ENCODE results near the gene NUDT4.
A peak's percentile ranks its signal among the peaks of the same experiment; 100 is the strongest.
"Not testable (repeated sequence)": the region's sequence is repeated elsewhere in the genome, so short reads cannot be mapped to it uniquely, and the experiment has no call there.

The NUDT4 gene

DNA sequence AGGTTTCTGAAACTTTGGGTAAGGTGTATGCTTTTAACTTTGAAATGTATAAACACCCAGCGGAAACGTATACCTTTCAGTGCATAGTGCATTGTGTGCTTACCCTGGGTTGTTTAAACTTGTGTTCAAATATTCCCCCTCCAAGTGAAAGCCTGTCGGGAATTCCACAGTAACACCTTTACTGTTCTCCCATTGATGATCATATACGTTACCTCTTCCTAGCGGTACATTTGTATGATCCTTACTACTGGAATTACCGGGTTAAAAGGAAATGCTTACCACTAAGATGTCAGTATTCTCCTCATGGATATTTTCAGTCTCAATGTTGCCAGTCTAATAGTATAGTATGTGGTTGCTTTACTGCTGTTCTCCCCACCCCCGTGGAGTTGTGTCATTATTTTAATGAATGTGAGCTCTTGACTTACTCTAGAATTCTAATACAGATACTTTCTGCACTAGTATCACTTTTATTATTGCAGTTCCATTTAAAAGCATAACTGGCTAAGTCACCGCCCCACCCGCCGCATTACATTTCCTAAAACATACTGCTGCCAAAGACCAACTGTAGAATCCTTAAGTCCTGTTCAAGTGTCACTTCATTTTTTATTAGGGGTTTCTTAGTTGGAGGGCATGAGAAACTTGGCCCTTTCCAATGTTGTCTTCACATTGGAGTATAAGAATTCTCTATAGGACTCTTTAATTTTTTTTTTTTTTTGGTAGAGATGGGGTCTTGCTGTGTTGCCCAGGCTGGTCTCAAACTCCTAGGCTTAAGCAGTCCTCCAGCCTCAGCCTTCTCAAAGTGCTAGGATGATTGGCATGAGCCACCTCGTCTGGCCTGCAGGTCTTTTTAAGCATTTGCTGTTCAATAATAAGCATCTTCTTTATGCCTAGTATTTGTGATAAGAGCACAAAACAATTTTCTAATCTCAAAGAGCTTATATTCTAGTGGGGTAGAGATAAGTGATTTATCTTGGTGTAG is 24.9 kb downstream of the NUDT4 start:
- DNase-seq, result no peak

DNA sequence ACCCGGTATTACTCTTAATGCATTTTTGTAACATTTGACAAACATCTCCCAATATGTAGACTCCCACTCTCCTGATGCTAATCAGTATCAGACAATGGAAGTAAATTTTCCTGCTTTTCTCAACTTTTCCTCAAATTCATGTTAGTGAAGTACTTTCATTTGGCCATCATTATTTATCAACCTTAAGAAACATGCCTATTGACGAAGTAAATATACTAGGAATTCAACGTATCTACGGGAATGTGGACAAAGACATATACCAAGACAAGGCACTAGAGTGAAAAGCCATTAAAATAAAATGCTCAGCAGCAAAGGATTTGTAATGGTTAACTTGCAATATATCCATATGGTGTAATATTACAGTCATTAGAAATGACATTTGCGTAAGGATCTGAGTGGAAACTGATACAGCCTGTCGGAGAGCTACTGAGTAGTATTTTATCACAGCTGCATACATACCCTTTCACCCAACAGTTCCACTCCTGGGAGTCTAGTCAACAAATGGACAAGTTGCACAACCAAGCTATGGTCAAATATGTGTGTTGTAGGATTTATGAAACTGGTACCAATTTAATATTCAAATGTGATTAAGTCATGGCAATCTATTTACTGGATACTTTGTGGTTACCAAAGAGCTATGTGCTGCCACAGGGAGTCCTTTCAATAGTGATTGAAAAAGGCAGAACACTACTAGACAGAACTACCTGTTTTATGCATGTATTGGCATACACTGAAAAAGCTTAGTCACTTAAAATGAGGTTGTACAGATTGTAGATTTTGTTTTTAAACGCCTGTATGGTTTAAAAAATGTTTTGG is 26.5 kb downstream of the NUDT4 start:
- no peak for DNase-seq

DNA sequence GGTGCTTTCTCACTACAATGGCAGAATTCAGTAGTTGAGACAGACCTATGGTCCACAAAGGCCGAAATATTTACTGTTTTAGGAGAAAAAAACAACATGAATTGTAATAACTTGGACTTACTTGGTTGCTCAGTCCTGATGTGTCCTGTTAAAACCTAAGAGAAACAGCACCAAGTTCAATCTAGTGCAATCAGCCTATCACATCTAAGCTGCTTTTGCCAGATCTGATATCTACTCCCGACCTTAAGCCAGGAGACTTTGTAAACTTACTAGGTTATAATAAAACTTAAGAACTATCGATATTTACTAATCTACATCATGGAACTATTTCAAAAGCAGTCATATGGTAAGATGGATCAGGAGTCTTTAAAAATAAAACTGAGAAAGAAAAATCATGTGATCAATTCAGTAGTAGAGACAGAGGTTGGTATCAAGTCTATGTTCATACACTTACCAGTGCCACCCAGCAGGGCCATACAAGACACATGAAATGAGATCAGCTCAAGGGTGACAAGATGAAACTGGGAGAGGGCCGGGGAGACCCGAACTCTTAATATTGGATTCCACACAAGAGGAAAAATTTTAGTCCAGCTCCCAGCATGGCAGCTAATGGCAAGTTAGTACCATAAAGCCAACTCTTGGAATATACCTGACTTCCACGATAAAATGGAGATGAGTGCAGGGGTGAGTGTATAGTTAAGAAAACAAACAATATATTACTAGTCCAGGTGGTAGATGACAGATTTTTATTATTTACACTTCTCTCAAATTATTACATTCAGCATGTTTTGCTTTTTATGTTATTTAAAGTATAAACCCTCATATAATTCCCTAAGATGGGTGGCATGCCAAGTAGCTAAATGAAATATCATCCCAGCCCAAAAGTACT is 27.5 kb downstream of the NUDT4 start:
- DNase-seq, result no peak

DNA sequence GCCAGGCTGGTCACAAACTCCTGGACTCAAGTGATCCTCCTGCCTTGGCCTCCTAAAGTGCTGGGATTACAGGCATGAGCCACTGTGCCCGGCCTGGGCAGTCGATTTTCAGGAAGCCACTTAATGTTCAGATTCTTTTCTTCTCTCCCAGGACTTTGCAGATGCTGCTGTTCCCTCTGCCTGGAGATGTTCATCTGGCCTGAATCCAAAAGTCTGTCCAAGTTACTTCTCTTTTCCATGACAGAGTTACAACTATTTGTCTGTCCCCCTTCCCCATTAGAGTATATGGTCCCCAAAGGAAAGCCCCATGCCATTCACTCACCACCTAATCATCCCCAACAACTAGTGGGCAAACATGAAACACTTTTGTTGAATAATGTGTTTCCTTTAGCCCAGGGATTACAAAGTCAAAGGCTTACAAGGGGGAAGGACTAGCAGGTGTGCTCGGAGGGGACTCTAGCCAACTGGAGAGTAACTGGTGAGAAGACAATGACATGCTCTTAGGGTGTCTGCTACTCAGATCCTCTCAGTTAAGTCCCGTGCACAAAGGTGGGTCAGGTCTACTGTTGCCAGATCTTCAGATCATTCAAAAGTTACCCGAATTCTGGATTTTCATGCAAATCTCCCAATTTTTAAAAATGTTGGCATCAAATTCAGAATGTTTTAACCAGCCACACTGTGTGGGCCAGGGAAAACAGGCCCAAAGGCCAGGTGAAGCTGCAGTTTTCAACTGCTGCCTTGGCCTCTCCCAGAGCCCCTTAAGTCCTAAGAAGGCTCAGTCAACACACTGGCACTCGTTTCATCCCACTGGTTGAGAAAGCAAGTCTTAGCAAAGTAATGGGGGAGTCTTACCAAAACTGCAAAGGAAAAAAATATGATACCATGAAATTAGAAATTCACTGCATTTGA is 29.6 kb downstream of the NUDT4 start:
- DNase-seq, result no peak

DNA sequence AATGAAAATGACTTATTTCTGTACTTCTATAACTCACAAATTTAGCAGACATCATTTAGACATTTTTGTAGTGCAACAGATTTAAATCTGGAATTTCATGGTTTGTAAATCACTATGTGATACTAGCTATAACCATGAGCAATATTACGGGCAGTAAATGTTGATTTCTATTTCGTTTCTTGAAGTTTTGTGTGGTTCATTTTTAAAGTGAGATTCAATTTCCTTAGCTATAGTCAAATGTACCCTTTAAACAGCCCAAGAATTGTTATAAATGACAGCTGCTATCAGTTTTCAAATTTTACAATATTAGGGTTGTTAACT is 30.2 kb downstream of the NUDT4 start:
- DNase-seq, result no peak

DNA sequence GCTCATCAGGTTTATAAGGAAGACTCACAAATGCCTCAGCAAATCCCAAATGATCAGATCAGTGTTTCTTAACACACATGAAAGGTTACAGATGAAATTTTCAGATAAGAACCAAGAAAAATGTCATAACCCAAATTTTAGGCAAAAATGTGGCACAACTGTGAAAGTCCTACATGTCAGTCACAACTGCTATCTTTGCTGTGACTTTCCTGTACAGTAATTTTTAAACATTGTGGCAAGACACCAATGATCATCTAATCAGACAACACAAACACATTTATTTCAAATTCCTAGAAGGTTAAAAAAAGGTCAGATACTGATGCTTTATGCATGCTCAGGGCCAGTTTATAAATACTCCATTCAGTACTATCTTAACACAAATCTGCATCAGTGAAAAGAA is 31.1 kb downstream of the NUDT4 start:
- DNase-seq, result no peak

DNA sequence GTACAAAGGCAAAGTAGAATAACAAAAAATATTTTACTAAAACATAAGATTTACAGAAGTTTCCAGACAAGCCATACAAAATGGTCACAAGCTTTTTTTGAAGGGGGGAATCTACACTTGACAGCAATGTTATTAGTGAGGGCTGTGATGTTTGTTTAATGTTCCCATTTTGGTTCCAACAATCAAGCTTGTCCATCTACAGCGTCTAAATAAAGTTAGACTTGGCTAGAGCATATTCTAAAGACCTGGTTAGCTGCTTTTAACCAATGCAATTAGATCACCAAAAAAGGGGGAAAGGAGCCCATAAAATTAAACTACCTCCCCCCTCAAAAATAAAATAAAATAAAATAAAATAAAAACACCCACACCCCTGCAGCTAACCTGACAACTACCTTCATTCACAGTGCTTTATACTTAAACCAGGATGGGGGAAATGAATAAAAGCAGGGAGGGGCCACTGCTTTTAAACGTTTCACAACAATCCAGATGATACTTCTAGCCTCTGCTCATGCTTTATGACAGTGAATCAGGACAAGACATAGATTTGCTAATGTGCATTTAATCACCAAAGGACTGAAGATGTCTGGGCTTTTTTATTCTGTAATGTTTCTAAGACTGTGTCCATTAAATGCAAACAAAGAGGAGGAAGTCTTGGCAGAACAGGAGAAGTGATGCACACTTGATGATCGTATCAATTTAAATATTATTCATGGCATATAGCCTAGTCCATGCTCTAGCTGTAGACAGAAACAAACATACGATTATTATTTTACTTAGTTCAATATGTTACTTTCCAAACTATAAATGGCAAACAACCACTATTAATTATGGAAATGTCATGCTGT is 31.8 kb downstream of the NUDT4 start:
- not testable (repeated sequence) for DNase-seq

DNA sequence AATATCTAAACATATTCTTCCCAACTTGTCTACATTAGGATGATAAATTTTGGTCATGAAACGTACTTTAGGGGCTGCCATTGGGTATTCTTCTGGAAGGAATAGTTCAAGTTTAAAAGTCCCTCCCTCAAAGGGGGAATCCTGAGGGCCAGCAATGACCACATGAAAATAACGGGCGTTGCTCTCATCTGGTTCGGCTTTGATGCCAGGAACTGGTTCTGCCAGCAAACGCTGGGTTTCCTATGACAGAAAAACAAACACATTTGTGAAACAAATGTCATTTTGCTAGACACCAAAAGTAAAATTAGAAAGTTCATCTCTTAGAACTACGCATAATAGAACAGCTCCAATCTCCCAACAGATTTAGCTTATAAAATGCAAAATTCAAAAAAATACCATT is 33.3 kb downstream of the NUDT4 start:
- not testable (repeated sequence) for DNase-seq

DNA sequence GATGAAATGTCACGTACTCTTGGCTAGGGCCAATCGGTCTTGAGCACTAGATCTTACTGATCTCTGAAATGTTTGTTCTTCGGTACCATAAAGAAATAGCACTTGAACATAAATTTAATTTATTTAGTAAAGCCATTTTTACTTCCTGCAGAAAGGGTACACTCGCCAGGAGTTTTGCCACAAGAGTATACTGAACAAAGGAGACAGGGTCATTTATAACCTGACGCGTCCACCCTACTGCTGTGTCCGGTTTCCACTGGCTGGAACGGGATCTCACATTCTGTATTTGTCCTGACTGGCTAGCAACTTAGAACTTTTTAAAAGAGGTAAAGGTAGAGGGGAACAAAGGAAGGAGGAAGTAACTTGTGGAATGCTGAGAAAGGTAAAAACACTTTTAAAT is 34.7 kb downstream of the NUDT4 start:
- DNase-seq, result not testable (repeated sequence)

DNA sequence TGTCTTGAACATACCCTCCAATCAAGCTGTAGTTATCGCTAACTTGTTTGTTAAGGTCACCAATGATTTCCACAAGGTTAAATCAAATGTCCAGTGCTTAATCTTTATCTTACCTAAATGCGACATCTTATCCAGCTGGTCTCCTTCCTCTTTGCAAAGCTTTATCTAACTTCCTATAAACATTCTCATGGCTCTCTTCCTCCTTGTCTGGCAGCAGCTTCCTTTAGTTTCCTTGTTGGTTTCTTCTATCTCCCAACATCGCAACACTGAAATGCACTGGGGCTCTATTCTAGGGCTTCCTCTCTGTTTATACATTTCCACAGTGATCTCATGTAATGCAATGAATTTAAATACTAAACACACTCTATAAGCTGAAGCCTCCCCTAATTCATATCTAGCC is 35.3 kb downstream of the NUDT4 start:
- DNase-seq, result no peak

DNA sequence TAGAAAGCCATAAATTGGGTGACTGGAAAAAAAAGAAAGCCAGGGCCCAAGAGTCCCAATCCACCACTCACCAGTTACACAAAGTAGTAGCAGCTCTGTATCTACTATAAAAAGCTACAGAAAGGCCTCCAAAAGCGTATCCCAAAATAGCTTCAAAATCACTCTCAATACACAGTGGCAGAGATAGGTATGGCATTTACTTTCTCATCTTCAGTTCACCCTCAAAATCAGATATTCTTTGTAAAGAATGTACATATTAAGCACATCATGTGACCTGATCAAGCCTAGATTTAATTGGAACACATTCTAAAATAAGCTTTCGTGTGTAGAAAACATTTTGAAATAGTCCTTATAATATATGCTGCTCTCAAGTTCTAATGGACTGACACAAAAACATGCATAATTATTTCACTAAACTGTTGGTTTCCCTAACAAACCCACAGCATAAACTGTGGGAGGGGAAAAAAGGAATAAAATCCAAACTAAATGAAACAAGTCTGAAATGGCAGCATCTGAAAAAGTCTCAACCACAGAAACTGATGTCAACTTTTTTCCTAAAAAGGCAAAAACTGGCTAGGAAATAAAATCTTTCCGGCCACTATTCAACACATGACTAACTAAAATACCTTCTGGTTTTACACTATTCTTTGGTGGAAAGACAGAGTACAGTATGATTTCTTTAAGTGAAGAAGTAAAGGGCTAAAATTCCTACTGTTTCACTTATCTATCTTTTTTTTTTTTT is 38.2 kb downstream of the NUDT4 start:
- DNase-seq, result no peak

DNA sequence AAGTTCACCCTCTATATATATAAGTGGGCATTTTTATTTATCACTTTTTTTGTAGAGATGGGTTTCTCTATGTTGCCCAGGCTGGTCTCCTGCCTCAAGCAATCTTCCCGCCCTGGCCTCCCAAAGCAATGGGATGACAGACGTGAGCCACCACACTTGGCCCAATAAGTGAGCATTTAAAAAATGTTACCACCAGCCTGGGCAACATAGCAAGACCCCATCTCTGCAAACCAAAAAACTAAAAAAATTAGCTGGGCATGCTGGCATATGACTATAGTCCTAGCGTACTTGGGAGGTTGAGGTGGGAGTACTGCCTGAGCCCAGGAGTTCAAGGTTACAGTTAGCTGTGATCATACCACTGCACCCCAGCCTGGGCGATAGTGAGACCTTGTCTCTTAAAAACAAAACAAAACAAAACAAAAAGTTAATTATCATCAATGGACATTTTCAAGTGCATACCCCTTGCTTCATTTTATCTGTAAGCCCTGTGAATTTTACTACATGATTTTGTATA is 40.3 kb downstream of the NUDT4 start:
- DNase-seq, result no peak

DNA sequence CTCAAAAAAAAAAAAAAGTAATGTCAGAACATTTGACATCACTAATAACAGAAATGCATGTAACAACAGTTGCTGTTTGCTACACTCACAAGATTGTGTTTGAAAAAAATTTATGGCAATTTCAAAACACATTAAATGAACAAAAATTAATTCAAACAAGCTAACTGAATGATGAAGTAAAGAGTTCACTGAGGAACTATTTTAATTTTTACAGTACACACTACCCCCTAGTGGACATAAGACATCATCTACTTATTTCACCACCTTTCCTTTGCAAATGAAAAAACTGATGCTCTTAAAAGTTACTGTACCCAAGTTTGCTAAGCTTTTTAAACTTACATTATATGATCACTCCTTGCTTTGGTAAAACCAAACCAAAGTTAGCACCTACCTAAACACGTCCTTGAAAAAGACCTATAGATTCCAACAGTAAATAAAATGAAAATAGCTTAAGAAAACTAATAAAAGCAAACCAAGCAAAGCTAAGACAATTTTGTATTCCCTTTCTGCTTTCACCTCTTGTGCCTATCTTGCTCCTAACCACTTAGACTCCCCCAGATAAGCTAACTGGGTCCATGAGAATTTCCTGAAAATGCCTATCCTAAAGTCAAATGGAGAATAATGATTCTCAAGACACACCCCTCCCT is 41.8 kb downstream of the NUDT4 start:
- peak; percentile 35 for DNase-seq

DNA sequence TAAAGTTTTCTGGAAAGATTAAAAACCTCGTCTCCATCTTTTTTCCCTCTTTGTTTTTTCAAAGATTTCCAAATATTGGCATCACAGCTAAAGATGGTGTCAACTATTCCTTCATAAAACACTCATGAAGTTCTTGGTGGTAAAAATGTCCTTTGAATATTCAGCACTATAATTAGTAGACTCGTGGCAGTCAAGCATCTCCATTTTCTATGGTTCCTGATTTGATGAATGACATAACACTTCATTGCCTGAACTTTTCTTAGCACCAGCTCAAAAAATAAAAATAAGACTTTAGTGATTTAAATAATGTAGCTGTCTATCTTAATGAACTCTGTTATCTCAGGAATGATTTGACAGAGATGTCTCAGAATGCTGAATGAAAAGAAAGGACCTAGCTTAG is 44.3 kb downstream of the NUDT4 start:
- no peak for DNase-seq

DNA sequence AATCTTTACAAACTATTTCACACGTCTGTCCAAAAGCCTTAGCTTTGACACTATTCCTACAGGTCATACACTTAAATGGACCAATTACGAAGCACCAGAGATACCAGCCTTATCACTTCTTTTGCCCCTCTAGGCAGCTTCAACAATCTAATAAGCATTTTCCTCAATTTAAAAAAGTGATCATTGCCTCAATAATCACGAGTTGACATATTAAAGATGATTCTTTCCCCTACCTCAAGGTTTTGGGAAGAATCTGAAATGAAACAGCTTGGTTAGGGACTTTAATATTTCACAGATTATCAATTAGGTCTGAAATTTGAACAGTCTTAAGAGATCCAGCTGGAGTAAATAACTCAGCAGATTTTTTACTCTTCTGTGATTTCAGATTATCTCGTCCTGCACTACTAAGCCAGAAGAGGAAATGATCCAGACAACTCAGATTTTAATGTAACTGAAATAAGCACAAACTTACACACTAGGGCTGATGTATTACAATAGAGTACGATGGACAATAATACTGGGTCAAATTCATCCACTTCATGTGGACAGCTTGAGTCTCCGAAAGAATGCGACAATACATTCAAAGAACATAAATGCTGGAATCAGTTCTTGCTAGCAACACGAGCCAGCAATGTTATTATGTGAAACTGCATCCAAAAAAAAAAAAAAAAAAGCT is 48.1 kb downstream of the NUDT4 start:
- DNase-seq, result no peak

DNA sequence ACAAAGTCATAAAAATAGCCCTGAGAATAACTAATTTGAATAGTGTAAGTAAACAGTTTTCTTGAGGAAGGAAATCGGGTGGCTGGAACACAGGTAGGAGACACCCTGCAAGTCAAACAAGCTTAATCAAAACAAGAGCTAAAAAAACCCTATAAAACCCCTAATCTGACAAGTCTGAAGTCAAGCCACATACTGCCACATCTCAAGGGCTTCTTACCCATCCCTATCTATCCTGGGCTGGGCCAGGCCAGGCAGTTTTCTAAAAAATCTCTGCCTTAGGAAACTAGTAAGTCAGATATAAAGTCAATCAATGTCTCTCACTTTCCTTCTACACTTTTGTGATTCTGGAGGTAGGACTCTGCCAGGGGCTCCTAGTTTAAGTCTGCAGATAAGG is 48.7 kb downstream of the NUDT4 start:
- DNase-seq, result no peak

DNA sequence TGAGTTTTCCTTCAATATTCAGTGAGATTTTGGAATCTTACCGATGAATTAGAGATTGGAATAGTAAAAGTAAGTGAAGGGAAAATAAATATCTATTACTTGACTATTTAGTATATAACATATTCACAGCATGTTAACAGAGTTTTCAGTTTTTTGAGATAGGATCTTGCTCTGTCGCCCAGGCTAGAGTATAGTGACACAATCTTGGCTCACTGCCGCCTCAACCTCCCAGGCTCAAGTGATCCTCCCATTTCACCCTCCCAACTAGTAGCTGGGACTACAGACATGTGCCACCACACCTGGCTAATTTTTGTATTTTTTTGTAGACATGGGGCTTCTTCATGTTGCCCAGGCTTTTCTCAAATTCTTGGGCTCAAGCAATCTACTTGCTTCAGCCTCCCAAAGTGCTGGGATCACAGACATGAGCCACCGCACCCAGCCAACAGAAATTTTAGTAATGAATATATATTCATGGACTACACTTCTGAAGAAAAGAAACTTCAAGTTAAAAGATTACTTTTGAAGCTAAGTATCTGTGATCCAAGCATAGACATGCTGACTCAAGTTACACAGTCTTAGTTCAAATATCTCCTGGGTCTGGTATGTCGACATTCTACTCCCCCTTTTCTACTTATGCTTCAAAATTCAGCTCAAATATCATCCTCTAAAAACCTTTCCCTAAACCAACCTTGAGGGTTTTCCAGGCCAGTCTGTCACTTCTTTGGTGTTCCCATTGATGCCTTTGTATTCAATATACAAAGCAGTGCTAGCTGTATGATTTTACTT is 50.2 kb downstream of the NUDT4 start:
- DNase-seq, result no peak

DNA sequence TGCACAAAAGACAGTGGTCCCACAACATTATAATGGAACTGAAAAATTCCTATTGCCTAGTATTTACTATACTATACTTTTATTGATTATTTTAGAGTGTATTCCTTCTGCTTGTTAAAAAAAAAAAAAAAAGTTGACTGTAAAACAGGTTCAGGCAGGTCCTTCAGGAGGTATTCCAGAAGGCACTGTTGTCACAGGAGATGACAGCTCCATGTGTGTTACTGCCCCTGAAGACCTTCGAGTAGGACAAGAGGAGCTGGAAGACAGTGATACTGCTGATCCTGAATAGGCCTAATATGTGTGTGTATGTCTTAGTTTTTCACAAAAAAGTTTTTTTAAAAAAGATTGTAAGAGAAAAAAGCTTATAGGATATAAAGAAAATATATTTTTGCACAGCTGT is 51.7 kb downstream of the NUDT4 start:
- no peak for DNase-seq
